ENCODE results near the gene ARL4C. TPM values are rescaled to one million over a fixed set of nuclear protein-coding genes. Genes with fewer than 3 reads are reported as not detected.

ARL4C gene
- total RNA-seq: 24.6 and 32.6 TPM in 2 replicates

GRCh38 chr2:234496835-234497593 is at the start of gene ARL4C:
ARL4C (minus strand) TSS chr2:234497081; CDS start chr2:234496586, 495 bp downstream.

All from airway epithelial cell (primary cell).